A673 (cell line): ENCODE measurements around the gene CCL3. TPM values are rescaled to one million over a fixed set of nuclear protein-coding genes. Genes with fewer than 3 reads are reported as not detected.

Source experiments
- BruUV-seq: library from RNA; stranded (reverse); fragments of 400-500 nt; replicated peaks from 2 replicates; lab custom pipeline; 2021; lab: Mats Ljungman, UMichigan
- CTCF ChIA-PET: fragments of 300-600 bp; sonication (Branson Sonifier 250); formaldehyde crosslinking; loops from one replicate; lab custom pipeline; 2022; ENCODE audit warnings: antibody characterized with exemption; lab: Charles Lee
- POLR2A ChIA-PET: fragments of 300-600 bp; sonication (Branson Sonifier 250); formaldehyde crosslinking; loops from one replicate; lab custom pipeline; 2022; ENCODE audit warnings: antibody characterized with exemption; ENCODE audit not compliant: low non-redundant PET; lab: Charles Lee
- DNase-seq: peaks from one replicate; pipeline ENCODE4 v3.0.0-alpha.2; 2015; ENCODE audit warnings: low spot score
- H3K27ac ChIP-seq: fragments of 200-600 bp; sonication (generic); 2 replicates; pipeline ENCODE4 v1.5.1; 2016; ENCODE audit warnings: mixed run types, low read depth, mild to moderate bottlenecking, mixed read lengths, antibody characterized with exemption, low read length; ENCODE audit not compliant: poor library complexity, severe bottlenecking
- H3K27me3 ChIP-seq: fragments of 200-600 bp; sonication (generic); replicated peaks from 2 replicates; pipeline ENCODE4 v1.6.1; 2017; ENCODE audit warnings: mixed run types, low read depth, mild to moderate bottlenecking, mixed read lengths, antibody characterized with exemption, low read length; ENCODE audit not compliant: insufficient read depth, poor library complexity
- H3K36me3 ChIP-seq: fragments of 200-600 bp; sonication (generic); 2 replicates; pipeline ENCODE4 v1.6.1; 2016; ENCODE audit warnings: mixed run types, mild to moderate bottlenecking, mixed read lengths, antibody characterized with exemption, low read length; ENCODE audit not compliant: insufficient read depth, poor library complexity, severe bottlenecking
- H3K4me1 ChIP-seq: fragments of 200-600 bp; sonication (generic); 2 replicates; pipeline ENCODE4 v1.6.1; 2017; ENCODE audit warnings: mixed run types, mild to moderate bottlenecking, mixed read lengths, antibody characterized with exemption, low read length; ENCODE audit not compliant: insufficient read depth, poor library complexity, severe bottlenecking
- H3K4me3 ChIP-seq: fragments of 200-600 bp; sonication (generic); 2 replicates; pipeline ENCODE4 v1.5.1; 2016; ENCODE audit warnings: low read depth, mixed run types, mild to moderate bottlenecking, mixed read lengths, low read length; ENCODE audit not compliant: poor library complexity, severe bottlenecking
- H3K9me3 ChIP-seq: fragments of 200-600 bp; sonication (generic); 2 replicates; pipeline ENCODE4 v1.6.1; 2016; ENCODE audit warnings: mixed run types, low read depth, mild to moderate bottlenecking, mixed read lengths, antibody characterized with exemption, low read length; ENCODE audit not compliant: poor library complexity, severe bottlenecking
- EZH2 ChIP-seq: fragments of 200-600 bp; sonication (generic); IDR thresholded peaks from 2 replicates; pipeline ENCODE4 v1.6.1; 2017; ENCODE audit warnings: borderline replicate concordance, low read depth, mild to moderate bottlenecking, mixed read lengths, antibody characterized with exemption, low read length; ENCODE audit not compliant: poor library complexity, severe bottlenecking
- intact Hi-C: fragments of 100-400 bp; cut with micrococcal nuclease; formaldehyde crosslinking; loops from one replicate; pipeline ENCODE4 v1.10.0; 2022; ENCODE audit not compliant: unreplicated experiment
- total RNA-seq: library from RNA; stranded (reverse); gene quantifications from 2 replicates; pipeline ENCODE4 v1.2.3, GENCODE V29; 2021
- TF ChIP-seq, protein P1 (sequence below): fragments of 300-800, 200-600 bp; sonication (generic); conservative IDR thresholded peaks from 2 replicates; pipeline ENCODE4 v1.5.1; 2017; ENCODE audit warnings: low read depth, mild to moderate bottlenecking, antibody characterized with exemption, low read length, moderate library complexity, mixed read lengths

Gene CCL3
- total RNA-seq, 1 experiment from 2014 or later, result not detected

DNA sequence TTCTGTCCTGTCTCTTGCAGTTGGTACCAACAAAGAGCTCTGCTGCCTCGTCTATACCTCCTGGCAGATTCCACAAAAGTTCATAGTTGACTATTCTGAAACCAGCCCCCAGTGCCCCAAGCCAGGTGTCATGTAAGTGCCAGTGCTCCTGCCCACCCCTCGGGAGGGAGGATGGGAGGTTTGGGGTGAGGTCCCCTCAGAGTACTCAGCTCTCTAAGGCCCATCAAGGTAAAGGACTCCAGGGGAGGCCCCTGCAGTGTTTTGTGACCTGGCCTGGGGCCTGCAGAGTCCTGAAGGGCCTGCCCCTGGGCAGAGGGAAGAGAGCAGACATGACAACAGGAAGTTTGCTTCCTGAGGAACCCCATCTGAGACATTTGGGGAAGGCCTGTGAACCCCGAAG, 19.5 kb downstream of the CCL3 start:
- H3K9me3 ChIP-seq, result no peaks in the 10 kb centered on the region
- no peak for TF ChIP-seq EZH2
- TF ChIP-seq, protein P1, sequence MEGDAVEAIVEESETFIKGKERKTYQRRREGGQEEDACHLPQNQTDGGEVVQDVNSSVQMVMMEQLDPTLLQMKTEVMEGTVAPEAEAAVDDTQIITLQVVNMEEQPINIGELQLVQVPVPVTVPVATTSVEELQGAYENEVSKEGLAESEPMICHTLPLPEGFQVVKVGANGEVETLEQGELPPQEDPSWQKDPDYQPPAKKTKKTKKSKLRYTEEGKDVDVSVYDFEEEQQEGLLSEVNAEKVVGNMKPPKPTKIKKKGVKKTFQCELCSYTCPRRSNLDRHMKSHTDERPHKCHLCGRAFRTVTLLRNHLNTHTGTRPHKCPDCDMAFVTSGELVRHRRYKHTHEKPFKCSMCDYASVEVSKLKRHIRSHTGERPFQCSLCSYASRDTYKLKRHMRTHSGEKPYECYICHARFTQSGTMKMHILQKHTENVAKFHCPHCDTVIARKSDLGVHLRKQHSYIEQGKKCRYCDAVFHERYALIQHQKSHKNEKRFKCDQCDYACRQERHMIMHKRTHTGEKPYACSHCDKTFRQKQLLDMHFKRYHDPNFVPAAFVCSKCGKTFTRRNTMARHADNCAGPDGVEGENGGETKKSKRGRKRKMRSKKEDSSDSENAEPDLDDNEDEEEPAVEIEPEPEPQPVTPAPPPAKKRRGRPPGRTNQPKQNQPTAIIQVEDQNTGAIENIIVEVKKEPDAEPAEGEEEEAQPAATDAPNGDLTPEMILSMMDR, result no peak
- intact Hi-C loops, result loop anchor here (10.0 kb wide), 1 partner anchor 106 kb away; no protein-coding TSS in a partner anchor
- H3K27ac ChIP-seq, result no peak overlapping the region
- no peak for DNase-seq
- H3K4me1 ChIP-seq, result no peaks in the 10 kb centered on the region
- no peak overlapping the region for H3K4me3 ChIP-seq
- no peaks in the 10 kb centered on the region for H3K36me3 ChIP-seq
- POLR2A ChIA-PET, result no interaction called here
- CTCF ChIA-PET, result no interaction called here
- H3K27me3 ChIP-seq, result no peaks in the 10 kb centered on the region
- BruUV-seq, result no TSS peak

GRCh38 chr17:36069136-36069535, 20.8 kb downstream of the CCL3 start:
- POLR2A ChIA-PET, result no interaction called here
- Histone ChIP-seq H3K9me3 (no peaks in the 10 kb centered on the region), H3K27ac (no peak overlapping the region), H3K27me3 (no peaks in the 10 kb centered on the region), H3K36me3 (no peaks in the 10 kb centered on the region), H3K4me1 (no peaks in the 10 kb centered on the region), H3K4me3 (no peak overlapping the region)
- no peak for DNase-seq
- BruUV-seq, result no TSS peak
- TF ChIP-seq EZH2, result no peak
- TF ChIP-seq, protein P1, result no peak
- CTCF ChIA-PET, result no interaction called here
- intact Hi-C loops, result no loop called here

DNA sequence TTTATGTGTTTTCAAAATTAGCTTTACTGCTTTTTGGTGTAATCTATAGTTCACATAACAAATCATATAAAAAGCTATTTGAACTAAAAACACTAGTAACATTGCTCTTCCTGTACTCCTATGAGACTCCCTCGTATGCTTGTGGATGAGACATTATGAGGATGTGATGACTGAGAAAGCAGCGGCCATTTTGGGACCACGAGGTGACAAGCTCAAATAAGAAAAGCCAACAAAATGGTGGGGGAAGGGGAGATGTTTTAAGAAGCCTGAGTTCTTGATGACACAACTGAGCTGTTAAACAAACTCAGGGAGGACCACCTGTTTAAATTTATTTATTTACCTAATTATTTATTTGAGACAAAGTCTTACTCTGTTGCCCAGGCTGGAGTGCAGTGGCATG, 21.4 kb downstream of the CCL3 start:
- TF ChIP-seq, protein P1, result no peak
- TF ChIP-seq EZH2, result no peak
- no TSS peak for BruUV-seq
- POLR2A ChIA-PET, result no interaction called here
- no peak overlapping the region for H3K27ac ChIP-seq
- CTCF ChIA-PET, result no interaction called here
- no peaks in the 10 kb centered on the region for H3K36me3 ChIP-seq
- H3K4me3 ChIP-seq, result no peak overlapping the region
- no peaks in the 10 kb centered on the region for H3K27me3 ChIP-seq
- DNase-seq, result no peak
- no peaks in the 10 kb centered on the region for H3K9me3 ChIP-seq
- intact Hi-C loops, result no loop called here
- H3K4me1 ChIP-seq, result no peaks in the 10 kb centered on the region
